ENCODE data around the gene ARHGEF39. TPM values are rescaled to one million over a fixed set of nuclear protein-coding genes. Genes with fewer than 3 reads are reported as not detected.
"Not testable (repeated sequence)": the region's sequence is repeated elsewhere in the genome, so short reads cannot be mapped to it uniquely, and the experiment has no call there.

The ARHGEF39 gene
- polyA plus RNA-seq, 1 donor, result 5.6 TPM

DNA sequence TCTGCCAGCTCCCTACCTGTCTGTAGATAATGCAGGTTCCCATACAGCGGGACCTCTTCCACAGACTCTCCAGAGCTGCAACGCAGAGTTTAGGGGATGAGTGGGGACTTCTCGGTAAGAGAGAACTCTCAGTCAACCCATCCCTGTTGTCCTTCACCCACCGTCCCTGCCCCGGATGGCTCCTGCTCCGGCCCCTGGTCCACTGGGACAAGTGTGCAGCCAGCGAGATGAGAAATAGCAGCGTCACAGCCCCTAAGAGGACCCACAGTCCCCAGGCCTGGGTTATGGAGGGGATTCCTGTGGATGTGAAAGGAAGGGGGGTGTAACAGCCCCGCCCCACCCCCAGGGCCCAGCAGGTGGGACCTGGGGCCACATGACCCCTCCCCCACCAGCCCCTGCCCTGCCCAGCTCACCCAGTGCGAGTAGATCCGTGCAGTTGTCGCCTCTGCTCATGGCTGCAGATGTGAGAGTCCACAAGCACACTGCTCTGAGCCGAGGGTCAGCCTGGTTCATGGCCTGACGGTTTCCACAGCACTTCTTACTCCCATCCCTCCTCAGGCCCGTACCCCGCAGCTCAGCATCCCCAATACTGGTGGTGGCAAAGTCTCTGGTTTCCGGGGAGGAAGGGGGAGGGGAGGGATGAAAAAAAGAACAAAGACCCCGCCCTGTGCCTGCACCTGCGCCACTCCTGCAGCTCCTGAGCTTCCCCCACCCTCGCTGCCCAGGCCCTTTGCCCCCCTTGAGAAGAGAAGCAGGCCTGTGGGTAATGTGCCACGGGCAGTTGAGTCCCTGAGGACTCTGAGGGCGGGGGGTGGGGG lies 14.4 kb downstream of the ARHGEF39 start, which contains the start of gene SIT1:
TSS of gene SIT1 (minus strand) at position 591 of the 818 bp plus-strand sequence. CDS start at position 513, 78 bp downstream.
- no peak for DNase-seq

DNA sequence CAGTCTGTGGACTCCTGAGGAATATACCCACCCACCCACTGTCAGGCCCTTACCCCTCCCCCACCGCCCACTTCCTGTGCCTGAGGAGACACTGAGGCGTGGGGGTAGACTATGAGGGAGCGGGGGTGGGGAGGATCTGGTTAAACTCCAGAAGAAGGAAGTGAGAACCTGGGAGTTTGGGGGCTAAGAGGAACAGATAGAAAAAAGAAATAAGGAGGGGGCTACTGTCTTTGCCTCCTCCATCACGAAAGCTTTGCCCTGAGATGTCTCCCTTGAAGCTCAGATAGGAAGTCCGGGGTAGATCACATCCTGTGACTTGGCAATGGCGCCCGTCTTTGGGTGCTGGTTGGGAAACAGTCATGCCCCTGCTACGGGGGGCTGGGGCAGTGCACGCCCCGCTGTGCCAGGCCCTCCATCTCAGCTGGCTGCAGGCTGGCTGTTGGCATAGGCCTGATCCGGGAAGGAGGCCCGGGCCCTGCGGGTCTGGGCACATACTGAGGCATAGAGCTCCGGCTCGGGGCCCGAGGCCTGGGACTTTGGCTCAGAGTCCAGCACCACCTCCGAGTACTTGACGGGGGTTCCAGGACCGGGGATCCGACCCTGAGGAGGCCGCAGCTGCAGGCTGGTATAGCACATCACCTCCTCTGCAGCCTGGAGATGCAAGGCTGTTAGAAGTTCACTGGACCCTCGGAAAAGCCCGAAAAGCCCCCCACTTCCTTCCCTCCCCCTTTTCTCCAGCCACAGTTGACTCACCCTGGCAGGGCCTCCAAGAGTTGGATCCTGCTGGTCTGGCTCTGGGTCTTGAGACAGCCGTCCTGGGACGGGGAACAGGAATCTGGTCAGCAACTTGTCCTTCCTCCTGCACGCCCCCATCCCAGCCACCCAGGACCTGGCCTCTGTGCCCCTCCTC lies 15.3 kb downstream of the ARHGEF39 start:
- DNase-seq, result no peak

DNA sequence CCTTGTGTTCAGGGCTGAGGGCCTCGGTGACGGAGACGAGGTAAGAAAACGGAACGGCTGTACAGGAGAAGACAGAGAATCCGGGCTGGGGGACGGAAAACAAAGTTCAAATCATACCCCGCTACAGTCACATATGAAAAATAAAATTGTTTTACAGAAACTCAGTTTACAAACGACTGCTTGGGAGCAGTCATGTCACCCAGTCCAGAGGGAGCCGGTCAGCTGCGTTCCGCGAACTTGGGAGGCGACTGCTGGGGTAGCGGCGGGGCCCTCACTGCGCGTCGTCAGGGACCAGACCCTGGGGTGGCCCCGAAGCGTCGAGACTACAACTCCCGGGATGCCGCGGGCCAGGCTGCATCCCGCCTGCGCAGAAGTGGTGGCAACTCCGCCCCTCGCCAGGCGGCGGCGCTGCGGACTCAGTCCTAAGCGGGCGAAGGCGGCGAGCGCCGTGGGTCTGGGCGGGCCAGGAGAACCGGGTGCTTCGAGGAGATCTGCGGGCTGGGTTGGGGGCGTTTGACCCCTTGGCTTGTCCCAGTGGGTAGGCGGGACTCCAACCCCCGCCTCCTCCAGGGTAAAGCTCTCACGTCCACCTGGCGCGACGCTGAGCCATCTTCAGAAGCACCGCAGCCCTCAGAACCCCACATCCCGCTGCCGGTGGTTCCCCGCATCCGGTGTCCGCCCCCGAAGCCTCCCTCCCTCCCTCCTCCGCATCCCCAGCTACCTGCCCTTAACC lies 18.3 kb downstream of the ARHGEF39 start:
- DNase-seq, result peak; percentile 95

DNA sequence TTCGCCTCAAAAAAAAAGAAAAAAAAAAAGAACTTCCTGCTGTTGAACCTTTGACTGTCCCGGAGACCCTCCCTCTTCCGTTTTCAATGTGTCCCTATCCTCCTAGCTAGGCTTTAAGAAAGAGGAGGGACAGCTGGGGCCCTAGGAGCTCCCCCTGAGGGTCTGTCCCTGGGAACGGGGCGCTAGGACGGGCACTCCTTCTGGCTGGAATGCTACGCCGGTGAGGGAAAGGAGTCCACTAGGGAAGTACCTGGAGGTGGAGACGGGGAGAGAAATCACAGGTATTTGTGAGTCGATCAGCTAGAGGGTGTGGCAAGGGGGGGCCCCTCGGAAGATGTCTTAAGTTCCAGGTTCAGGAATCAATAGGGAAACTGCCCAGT lies 18.9 kb downstream of the ARHGEF39 start:
- DNase-seq, result no peak

DNA sequence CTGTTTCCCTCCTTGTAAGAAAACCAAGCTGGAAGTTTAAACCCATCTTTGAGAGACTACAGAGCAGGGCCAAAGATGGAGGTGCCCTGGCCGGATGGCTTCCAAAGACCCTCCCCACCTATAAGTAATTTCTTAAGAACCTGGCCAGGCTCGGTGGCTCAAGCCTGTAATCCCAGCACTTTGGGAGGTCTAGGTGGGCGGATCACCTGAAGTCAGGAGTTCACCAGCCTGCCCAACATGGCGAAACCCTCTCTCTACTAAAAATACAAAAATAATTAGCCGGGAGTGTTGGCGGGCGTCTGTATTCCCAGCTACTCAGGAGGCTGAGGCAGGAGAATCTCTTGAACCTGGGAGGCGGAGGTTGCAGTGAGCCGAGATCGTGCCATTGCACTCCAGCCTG lies 19.3 kb downstream of the ARHGEF39 start:
- not testable (repeated sequence) for DNase-seq

DNA sequence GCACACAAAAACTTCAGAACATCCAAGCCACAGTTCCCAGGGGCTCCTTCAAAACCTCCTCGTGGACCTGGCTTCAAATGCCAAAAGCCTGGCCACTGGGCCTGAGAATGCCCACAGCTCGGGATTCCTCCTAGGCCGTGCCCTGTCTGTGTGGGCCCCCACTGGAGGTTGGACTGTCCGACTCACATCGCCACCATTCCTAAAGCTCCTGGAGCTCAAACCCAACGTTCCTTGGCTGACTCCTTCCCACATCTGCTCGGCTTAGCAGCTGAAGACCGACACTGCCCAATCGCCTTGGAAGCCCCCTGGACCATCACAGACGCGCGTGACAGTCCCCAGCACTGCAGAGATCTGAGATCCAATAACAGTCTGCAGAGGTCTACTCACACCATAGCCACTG lies 21.9 kb downstream of the ARHGEF39 start:
- DNase-seq, result no peak

DNA sequence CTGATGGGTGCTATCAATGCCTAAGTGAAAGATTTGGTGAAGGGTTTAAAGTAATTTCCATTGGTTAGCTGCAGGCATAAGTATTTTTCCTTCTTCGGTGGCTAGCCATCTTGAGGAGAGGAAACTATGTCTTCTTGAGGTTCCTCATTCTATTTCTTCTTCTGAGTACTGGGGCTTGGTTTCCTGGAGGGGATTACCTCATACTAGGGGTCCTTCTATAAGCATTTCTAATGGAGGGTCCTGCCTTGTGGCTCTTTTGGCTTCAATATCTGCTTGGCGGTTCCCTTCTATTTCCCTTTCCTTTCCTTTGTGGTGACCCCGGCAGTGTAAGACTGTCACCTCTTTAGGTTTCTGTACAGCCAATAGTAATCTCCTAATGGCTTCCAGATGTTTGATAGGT lies 23.5 kb downstream of the ARHGEF39 start:
- not testable (repeated sequence) for DNase-seq

DNA sequence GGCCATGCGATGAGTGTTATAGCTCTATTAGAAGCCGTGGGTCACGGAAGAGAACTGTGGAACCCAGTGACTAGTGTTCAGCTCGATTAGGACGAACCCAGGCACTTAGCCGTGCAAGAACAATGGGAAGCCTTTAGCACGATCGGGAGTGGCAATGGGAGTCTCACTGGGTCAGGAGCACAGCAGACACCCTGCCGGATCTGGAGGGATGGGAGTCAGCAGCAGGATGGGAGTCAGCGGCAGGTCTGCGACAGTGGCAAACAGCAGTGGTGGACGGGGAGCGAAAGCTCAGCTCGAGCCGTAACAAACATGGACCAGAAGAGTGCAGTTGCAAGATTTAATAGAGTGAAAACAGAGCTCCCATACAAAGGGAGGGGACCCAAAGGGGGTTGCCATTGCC lies 24.6 kb downstream of the ARHGEF39 start:
- not testable (repeated sequence) for DNase-seq

DNA sequence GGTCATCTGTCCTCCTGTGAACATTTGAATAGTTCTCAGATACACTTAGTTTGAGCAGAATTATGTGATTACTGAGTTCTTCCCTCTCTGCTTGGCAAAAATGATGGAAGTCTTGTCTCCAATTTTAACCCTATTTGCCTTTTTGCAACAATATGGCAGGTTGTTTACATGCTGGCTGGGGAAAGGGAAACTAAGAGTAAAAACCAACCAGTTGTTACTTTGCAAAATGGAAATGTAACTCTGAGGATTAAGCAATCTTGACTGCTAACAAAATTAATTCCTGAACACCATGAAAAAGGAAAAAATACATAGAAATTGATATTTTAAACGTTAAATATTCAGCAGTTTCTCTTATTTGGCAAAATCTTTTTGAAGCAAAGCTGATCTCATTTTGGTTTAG lies 25.4 kb downstream of the ARHGEF39 start:
- no peak for DNase-seq

DNA sequence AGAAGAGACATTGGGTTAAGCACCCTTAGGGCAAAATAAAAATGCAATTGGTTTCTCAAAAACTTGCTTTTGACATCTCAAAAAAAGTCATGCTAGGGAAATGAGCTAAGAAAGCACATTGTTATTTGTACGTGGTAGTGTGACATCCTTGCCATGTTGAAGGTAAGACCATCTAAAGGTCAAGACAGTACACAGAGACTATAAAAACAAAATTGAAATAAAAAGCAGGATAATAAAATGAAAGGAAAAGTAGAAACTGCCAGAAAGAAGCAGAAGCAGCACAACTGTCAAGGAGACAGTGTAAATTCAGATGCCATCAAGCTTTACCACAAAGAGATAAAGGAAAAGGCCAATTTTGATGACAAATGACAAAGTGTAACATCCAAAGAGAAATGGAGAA lies 25.8 kb downstream of the ARHGEF39 start:
- not testable (repeated sequence) for DNase-seq

DNA sequence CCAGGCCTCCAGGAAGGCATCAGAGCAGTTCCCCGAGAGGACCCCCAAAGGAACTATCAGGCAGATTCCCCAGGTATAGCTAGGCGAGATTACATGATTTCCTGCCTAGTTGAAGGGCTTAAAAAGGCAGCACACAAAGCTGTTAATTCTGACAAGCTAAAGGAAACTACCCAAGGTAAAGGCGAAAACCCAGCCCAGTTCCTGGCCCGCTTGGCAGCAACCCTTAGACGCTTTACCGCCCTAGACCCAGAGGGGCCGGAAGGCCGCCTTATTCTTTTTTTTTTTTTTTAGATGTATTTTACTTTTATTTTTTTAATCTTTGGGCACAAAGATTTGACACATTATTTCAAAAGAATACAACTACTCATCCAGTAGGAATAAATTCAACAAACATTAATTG lies 26.2 kb downstream of the ARHGEF39 start:
- not testable (repeated sequence) for DNase-seq

DNA sequence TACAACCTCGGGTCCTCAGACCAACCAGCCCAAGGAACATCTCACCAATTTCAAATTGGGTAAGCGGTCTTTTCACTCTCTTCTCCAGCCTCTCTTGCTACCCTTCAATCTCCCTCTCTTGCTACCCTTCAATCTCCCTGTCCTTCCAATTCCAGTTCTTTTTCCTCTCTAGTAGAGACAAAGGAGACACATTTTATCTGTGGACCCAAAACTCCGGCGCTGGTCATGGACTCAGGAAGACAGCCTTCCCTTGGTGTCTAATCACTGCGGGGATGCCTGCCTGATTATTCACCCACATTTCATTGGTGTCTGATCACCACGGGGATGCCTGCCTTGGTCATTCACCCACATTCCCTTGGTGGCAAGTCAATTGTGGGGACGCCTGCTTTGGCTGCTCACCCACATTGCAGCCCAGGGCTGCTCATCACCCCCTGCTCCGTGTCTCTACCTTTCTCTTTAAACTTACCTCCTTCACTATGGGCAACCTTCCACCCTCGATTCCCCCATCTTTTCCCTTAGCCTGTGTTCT lies 27.5 kb downstream of the ARHGEF39 start:
- DNase-seq, result not testable (repeated sequence)

DNA sequence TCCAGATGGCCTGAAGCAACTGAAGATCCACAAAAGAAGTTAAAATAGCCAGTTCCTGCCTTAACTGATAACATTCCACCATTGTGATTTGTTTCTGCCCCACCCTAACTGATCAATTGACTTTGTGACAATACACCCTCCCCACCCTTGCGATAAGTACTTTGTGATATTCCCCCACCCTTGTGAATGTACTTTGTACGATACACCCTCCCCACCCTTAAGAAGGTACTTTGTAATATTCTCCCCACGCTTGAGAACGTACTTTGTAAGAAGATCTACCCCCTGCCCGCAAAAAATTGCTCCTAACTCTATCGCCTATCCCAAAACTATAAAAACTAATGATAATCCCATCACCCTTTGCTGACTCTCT lies 28.1 kb downstream of the ARHGEF39 start:
- DNase-seq, result not testable (repeated sequence)

DNA sequence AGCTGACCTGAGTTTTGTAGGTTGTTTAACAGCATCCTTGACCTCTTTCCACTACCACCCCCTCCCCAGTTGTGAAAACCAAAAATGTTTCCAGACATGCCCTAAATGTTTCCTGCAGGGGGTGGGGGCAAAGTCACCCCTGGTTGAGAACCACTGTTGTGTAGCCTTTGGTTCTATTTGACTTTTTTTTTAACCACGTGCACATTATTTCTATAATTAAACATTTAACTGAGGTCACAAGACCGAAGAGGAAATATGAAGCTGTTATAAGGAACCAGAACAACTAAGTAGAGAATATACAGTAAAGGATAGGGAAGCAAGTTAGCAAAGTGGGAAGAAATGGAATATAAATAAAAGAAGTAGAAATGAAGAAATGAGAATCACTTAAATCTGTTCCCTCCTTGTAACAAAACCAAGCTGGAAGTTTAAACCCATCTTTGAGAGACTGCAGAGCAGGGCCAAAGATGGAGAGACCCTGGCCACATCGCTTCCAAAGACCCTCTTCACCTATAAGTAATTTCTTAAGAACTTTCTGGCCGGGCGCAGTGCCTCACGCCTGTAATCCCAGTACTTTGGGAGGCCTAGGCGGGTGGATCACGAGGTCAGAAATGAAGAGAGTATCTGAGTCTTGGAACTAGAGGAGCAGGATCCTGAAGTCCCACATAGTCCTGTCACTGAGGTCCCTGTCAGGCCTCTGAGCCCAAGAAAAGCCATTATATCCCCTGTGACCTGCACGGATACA lies 28.7 kb downstream of the ARHGEF39 start:
- DNase-seq, result no peak

DNA sequence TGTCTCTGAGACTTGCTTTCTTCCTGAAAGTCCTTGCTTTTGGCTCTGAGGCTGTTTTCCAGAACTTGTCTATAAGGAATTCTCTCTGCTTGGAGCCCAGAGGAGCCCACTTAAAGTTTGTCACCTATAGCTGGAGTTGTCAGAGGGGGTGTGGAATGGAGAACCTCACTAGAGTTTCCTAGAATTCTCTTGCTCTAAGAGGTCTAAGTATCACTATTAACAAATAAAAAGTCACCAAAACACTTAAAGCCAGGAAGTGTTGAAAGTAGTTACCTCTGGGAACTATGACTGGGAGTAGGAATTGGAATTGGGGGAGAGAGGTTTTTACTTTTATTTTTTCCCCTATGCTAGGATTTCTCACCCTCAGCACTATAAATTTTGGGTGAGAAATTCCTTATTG lies 29.3 kb downstream of the ARHGEF39 start:
- no peak for DNase-seq

DNA sequence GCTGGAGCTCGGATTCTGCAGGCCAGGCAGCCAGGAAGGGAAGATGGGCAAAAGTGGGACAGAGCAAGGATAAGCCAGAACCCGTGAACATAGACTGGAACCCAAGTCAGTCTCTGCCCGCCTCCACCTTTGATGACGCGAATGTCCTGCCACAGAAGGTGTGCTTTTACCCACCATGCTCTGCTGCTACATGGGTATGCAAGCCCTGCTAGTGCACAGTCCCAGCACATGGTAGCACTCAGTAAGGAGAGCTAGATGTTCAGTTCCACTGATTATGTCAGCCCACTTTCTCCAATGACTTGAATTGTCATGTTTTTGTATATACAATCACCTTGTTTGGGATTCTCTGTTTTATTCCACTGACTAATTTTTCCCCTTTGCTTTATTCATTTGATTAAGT lies 35.4 kb downstream of the ARHGEF39 start:
- DNase-seq, result no peak

DNA sequence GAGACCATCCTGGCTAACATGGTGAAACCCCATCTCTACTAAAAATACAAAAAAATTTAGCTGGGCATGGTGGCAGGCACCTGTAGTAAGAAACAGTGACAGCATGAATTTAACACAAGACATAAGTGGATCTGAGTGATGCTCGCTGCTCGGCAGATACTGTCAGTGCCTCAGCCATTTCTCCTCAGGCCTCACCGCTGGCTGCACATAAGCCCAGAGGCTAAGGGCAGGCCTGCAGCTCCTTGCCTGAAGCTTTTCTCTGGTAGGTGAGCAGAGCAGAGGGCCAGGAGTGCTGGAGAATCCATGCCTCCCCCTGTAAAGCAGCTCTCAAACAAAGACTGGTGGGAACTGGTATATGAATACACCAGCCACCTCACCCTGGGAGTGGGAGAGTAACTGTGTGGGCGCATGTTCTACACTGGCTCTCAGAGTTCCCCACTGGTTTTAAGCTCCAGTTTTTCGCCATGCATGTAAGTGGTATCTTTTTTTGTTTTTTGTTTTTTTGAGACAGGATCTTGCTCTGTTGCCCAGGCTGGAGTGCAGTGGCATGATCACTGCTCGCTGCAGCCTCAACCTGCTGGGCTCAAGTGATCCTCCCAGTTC lies 36.5 kb downstream of the ARHGEF39 start:
- no peak for DNase-seq

DNA sequence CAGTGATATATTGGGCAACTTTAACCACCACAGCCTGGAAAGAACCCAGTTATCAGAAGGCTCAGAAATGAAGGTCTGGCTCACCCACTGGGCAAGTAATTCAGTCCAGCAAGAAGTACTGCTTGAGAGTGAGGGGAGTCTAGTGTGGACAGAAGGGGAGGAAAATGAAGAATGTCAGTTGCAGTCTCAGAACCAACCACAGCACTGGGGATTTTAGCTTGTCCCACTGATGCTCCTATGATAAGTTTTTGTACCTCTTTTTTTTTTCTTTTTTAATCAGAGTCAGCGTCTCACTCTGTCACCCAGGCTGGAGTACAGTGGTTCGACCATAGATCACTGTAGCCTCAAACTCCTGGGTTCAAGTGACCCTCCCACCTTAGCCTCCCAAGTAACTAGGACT lies 37.4 kb downstream of the ARHGEF39 start:
- DNase-seq, result no peak

DNA sequence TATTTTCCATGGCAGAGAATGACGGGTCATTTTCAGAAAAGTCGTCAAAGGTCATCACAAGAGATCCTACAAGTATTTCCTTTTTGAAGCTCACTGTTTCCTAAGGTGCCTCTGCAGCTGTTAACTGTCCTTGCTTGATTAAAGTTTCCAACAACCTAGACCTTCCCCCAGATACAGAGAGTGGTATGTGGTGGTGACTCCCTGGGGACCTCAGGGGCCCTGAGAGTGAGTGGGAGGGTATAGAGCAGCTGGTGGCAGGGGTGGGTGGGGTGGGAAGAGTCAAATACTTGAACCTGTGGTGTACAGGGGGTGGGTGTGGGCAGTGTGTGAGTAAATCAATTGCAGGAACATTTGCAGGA lies 45.2 kb downstream of the ARHGEF39 start:
- DNase-seq, result no peak

DNA sequence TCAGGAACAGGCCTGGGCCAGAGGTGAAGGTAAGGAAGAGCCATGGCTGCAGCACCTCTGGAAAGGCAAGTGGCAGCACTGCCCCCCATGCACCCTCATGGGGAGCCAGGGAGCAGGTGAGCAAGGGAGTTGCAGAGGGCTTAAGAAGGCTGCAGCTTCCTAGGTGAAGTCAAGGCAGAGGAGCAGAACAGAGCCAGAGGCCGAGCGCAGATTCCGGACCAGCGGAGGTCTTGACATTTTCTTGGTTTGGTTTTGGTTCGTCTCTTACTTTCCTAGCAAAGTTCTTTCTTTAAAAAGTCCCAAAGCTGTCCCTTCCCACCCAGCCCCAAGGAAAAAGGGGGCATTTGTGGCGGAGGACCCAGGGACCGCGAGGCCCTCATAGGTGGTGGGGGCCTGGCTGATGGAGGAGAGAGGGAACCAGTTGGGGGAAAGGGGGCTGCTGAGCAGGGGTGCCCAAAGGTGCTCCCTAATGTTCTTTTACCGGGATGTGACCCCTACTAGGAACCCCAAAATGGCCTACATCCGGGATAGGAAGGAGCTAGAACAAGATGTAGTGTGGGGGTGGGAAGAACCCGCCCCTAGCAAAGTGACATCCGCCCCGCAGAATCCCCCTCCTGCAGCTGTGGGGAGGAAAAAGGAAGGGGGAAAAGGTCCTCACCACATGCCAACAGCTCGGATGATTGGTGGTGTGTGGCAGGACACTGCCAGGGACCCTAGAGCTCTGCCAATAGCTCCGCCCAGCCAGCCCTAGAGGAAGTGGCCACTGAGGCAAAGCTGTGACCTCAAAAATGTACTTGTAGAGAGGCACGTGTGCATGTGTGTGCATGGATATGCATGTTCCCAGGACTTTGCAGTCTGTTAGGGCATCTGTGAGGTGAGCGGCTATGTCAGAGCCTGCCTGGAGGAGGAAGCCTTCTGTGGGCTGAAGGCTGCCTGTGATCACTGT lies 45.9 kb downstream of the ARHGEF39 start:
- no peak for DNase-seq
